Esophagus muscularis mucosa (tissue), 3 donors: ENCODE results near the gene GNA15.

ENCODE experiments used
- POLR2A ChIP-seq: fragments of 450-650 bp; IDR thresholded peaks from one replicate; pipeline ENCODE4 v1.6.1; 2017; ENCODE audit warnings: antibody characterized with exemption, moderate library complexity, mild to moderate bottlenecking, low read depth
- TF ChIP-seq, protein P1 (sequence below), 3 experiments: fragments of 200-600 bp in 2 of 3; fragments of 450-650 bp in 1 of 3; sonication (generic) in 2 of 3; IDR thresholded peaks; one replicate each; pipeline ENCODE4 v1.5.1; 2017 to 2019; ENCODE audit warnings: antibody characterized with exemption in 3 of 3, mild to moderate bottlenecking in 2 of 3, moderate library complexity in 1 of 3

DNA sequence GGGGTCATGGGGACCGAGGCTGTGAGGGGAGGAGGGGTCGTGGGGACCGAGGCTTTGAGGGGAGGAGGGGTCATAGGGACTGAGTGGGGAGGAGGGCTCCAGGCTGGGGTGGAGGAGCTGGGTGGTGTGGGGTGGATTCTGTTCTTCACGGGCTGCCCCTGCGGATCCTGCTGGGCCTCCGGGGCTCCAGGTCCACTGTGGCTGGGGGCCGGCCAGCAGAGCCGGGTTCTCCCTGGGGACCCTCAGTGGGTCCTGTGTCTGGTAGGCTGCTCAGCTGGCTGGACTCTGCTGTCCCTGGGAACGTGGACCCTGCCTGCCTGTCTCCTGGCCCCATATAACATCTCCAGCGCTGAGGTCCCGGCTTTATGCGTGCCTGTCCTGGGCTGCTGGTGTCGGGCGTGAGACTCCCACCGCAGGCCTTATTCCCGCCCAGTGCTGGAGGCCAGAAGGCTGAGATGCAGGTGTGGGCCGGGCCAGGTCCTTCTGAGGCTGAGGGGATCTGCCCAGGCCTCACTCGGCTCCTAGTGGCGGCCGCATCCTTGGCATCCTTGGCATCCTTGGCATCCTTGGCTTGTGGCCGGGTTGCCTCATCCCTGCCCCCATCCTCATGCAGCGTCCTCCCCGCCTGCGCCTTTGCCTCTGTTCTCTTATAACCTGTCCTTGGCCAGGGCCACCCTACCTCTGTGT, 19.8 kb upstream of the GNA15 start:
- TF ChIP-seq, protein P1, sequence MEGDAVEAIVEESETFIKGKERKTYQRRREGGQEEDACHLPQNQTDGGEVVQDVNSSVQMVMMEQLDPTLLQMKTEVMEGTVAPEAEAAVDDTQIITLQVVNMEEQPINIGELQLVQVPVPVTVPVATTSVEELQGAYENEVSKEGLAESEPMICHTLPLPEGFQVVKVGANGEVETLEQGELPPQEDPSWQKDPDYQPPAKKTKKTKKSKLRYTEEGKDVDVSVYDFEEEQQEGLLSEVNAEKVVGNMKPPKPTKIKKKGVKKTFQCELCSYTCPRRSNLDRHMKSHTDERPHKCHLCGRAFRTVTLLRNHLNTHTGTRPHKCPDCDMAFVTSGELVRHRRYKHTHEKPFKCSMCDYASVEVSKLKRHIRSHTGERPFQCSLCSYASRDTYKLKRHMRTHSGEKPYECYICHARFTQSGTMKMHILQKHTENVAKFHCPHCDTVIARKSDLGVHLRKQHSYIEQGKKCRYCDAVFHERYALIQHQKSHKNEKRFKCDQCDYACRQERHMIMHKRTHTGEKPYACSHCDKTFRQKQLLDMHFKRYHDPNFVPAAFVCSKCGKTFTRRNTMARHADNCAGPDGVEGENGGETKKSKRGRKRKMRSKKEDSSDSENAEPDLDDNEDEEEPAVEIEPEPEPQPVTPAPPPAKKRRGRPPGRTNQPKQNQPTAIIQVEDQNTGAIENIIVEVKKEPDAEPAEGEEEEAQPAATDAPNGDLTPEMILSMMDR (IDR thresholded peaks at IDR 0.05): no peak
- TF ChIP-seq POLR2A: no peak
